Activated CD4-positive, alpha-beta T cell treated with anti-CD3 and anti-CD28 coated beads, Interleukin-10, Interleukin-2, amounts not matched to agents 100 ng/mL and 50 ng/mL, durations not matched to agents 16 hours and 8 hours (primary cell): Measurements from ENCODE around the gene LY6G6F.
A peak's percentile ranks its signal among the peaks of the same experiment; 100 is the strongest.
"Not testable (repeated sequence)": the region's sequence is repeated elsewhere in the genome, so short reads cannot be mapped to it uniquely, and the experiment has no call there.

ENCODE experiments used
- DNase-seq: peaks from one replicate; pipeline ENCODE4 v3.0.0-alpha.2; 2020

The LY6G6F gene

DNA sequence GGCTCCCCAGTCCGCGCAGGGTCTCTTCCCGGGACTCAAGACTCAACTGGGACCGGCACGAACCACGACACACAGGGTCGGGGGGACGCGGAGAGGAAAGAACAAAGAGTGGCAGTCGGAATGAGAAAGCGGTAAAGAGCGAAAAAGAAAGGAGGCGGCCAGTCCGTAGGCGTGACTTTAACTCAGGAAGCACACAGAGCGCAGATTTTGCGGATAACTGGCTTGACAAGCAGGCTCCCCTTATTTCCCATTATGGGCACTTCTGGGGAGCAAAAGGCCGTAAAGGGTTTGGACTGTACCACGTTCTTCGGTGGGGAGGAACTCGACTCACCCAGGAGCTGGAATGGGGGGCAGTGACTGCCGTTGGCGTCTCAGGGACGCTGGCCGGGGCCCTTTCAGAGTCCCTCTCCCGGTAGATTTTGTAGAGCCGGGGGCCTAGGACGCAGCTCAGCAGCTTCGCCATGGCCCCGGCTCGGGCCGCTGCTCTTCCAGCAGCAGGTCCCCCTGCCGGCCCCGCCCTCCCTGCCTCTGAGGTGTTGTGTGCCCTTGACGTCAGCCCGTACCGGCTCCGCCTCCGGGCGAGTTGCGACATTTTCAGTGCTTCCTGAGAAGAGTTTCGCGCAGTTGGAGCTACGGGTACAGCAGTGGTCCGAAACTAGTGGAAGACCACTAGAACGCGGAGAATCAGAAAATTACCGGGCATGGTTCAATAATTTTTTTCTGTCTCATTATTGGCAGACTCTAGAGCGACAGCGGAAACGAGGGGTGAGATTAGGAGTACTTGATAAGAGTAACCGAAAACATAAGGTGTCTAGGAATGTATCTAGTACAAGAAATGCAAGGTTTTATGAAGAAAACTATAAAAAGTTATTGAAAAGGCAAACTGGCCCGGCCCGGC lies 3.6 kb upstream of the LY6G6F start, which contains the start of gene ABHD16A:
ABHD16A (minus strand) TSS at position 506 of the 898 bp plus-strand sequence; CDS start at position 463, 43 bp downstream.
- peak; percentile 99 for DNase-seq

GRCh38 chr6:31705931-31706330 lies 735 bp upstream of the LY6G6F start:
- DNase-seq, result no peak

GRCh38 chr6:31707701-31708100 lies 1.0 kb downstream of the LY6G6F start:
- no peak for DNase-seq

DNA sequence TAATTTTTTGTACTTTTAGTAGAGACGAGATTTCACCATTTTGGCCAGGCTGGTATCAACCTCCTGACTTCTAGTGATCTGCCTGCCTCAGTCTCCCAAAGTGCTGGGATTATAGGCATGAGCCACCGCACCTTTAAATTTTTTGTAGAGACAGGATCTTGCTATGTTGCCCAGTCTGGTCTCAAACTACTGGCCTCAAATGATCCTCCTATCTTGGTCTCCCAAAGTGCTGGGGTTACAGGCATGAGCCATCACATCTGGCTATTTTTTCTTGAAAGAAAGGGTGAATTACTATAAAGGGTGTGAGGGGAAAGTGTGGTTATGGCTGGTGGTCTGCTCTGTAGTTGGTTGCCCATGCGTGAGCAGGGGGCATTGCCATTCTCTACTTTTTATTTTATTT lies 1.6 kb downstream of the LY6G6F start:
- DNase-seq, result no peak

DNA sequence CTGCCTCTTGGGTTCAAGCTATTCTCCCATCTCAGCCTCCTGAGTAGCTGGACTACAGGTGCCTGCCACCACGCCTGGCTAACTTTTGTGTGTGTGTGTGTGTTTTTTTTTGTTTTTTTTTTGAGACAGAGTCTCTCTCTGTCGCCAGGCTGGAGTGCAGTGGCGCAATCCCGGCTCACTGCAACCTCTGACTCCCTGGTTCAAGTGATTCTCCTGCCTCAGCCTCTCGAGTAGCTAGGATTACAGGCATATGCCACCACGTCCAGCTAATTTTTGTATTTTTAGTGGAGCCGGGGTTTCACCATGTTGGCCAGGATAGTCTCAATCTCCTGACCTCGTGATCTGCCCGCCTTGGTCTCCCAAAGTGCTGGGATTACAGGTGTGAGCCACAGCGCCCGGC lies 2.5 kb downstream of the LY6G6F start:
- not testable (repeated sequence) for DNase-seq

- DNase-seq, result no peak
Measured at GRCh38 chr6:31710523-31711219, 4.0 kb downstream of the LY6G6F start.

- no peak for DNase-seq
Measured at GRCh38 chr6:31711233-31711632, 4.6 kb downstream of the LY6G6F start.

DNA sequence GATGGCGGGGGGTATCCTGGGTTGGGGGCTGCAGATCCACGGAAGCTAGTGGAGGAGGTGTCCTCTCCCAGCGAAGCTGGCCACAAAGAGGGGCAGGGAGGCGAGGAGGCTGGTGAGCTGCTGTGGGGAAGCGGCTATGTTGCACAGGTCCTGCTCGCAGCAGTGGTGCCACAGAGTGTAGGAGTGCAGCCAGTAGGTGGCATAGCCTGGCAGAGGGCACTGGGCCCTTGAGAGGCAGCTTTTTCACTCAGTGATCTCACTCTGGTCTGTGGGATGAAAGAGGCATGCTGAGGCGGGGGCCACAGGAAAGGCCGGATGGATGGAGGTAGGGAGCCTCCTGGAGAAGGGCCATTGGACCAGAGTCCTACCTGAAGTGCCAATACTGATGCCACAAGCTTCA lies 5.6 kb downstream of the LY6G6F start:
- peak; percentile 28 for DNase-seq

GRCh38 chr6:31713465-31713864 lies 6.8 kb downstream of the LY6G6F start:
- DNase-seq, result no peak

GRCh38 chr6:31713991-31714684 lies 7.5 kb downstream of the LY6G6F start:
- DNase-seq, result no peak

DNA sequence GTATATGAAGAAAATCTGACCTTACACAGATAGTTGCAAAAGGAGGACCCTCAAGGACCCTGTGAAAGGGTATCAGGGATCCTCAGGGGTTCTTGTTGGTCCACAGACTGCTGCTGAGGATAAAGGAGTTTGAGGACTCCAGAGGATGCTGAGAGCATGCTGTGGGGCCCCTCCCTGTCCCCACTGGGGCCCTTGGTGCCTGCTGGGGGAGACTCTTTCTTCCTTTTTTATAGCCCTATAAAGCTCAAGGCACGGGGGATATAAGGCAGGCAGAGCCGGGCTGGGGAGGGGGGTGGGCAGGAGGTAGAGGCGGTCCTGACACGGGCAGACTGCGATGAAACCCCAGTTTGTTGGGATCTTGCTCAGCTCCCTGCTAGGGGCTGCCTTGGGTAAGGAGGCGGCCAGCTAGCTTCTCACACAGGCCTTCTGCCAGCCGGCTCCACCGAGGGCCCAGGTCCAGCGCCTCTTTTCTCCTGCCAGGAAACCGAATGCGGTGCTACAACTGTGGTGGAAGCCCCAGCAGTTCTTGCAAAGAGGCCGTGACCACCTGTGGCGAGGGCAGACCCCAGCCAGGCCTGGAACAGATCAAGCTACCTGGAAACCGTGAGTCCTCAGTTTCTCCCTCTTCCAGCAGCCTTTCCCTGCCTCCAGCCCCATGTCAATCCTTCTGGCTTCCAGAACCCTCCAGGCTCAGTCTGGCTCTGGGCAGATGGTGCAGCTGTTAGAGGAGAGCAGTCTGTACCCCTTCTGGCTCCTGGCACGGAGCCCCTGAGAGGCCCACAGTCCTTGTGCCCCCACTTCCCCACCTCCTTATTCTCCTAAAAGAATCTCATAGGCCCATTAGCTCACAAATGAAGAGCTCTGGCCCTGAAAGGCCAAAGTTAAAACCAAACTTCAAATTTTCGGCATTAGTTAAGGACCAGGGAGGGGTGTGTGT lies 8.6 kb downstream of the LY6G6F start, which contains the start of gene LY6G6D:
LY6G6D (plus strand) TSS at position 327 of the 937 bp plus-strand sequence; CDS start at position 335, 8 bp downstream.
- no peak for DNase-seq

DNA sequence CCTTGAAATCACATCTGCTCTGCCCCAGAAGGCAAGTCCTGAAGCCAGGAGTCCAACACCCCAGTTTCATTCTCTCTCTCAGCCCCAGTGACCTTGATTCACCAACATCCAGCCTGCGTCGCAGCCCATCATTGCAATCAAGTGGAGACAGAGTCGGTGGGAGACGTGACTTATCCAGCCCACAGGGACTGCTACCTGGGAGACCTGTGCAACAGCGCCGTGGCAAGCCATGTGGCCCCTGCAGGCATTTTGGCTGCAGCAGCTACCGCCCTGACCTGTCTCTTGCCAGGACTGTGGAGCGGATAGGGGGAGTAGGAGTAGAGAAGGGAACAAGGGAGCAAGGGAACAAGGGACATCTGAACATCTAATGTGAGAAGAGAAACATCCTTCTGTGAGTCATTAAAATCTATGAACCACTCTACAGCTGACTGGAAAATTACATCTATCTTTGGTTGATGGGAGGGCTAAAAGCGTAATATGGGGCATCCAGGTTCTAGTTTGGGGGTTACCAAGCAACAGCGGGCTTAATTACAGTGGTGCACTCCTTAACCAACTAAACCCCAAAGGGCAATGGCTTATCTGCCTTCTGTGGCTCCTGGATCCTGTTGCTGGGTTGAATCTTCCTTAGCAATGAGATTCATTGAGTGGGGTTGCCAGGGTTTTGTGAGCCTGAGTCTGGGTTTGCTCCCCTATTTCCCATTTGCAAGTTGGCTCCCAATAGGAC lies 11.0 kb downstream of the LY6G6F start:
- DNase-seq, result no peak

- DNase-seq, result no peak
Measured at GRCh38 chr6:31718265-31718664, 11.6 kb downstream of the LY6G6F start.

DNA sequence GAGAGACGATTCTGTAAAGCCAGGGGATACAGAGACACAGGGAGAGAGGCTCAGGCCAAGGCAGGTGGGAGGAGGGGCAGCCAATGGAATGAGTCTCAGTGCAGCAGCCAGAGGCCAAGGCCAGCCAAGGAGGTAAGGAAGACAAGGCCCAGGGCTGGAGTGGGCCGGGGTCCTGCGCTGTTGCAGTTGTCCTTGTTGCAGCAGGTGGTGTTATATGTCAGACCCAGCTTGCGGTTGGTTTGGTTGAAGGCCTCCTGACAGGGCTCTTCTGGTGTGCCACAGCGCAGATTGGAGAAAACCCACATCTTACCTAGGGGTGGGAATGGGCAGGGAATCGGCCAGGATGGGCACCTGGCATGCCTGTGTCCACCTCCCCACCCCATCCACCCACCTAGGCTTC lies 12.3 kb downstream of the LY6G6F start:
- DNase-seq, result no peak

DNA sequence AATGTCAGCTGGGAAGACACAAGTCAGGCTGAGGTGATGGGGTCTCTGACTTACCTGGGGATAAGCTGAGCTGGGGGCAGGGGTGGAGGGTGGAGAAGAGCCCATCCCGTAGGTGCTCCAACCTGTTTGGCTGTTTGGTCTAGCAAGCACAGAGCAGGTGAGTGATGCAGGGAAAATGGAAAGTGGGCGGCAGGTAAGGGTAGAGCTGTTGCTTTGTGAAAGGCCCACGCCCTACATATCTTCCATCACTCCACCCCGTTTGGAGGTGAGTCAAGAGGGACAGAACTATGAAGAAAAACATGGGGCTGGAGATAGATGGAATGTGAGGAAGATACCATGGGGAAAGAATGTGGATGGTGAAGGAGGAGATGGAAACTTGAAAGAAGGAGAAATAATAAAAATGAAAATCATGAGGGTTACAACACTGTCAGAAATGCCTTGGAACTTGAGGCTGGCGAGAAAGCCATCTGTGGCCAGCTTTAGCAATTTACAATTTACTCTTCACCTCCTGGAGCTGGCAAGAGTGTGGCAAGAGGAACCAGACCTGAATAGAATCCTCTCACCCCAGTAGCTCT lies 13.6 kb downstream of the LY6G6F start:
- no peak for DNase-seq

DNA sequence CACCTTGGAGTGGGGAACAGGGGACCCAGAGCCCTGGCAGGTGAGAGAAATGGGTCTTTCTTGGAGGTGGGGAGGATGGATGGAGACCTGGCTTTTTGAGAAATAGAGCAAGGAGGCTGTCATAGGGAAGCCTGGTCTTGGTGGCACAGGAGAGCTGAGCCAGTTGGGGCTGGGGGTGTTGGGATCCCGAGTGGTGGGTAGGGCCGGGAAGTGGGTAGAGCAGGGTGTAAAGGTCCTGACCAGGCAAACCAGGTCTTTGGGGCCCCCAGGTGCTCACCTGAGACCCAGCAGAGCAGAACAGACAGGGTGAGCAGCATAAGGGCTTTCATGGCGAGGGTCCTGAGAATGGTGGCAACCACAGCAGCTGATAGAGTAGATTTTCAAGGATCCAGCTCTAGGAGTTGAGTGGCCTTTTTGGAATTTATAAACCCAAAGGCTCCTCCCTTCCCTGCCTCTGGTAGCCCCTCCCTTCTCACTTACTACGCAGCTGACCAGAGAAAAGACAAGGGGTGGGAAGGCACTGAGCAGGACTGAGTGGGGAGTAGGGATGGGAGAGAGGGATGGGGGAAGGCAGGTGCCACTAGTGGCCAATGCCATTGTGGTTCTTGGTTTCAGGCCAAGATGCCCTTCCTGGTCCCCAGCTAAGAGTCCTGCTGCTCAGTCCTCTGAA lies 14.8 kb downstream of the LY6G6F start, which contains the start of gene LY6G6C:
LY6G6C (minus strand) TSS at position 396 of the 670 bp plus-strand sequence; CDS start at position 329, 67 bp downstream.
- no peak for DNase-seq

GRCh38 chr6:31722173-31722572 lies 15.5 kb downstream of the LY6G6F start:
- DNase-seq, result no peak

DNA sequence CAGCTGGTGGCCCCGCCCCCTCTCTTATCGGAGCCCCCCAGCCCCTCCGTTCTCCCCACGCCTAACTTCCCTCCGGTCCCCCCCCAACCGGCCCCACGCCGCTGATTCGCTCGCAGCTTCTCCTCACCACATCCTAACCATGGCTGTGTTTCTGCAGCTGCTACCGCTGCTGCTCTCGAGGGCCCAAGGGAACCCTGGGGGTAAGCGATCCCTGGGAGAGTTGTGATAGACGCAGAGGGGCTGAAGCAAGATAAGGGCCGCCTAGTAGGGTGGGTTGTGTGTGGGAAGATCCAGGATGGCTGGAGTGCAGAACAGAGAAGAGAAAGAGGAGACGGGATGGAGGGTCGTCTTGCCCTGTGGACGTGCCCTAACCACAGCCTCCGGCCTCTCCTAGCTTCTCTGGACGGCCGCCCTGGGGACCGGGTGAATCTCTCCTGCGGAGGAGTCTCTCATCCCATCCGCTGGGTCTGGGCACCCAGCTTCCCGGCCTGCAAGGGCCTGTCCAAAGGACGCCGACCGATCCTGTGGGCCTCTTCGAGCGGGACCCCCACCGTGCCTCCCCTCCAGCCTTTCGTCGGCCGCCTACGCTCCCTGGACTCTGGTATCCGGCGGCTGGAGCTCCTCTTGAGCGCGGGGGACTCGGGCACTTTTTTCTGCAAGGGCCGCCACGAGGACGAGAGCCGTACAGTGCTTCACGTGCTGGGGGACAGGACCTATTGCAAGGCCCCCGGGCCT lies 16.7 kb downstream of the LY6G6F start, which contains the start of gene MPIG6B:
MPIG6B (plus strand) TSS at position 129 of the 735 bp plus-strand sequence; CDS start at position 140, 11 bp downstream.
- no peak for DNase-seq

DNA sequence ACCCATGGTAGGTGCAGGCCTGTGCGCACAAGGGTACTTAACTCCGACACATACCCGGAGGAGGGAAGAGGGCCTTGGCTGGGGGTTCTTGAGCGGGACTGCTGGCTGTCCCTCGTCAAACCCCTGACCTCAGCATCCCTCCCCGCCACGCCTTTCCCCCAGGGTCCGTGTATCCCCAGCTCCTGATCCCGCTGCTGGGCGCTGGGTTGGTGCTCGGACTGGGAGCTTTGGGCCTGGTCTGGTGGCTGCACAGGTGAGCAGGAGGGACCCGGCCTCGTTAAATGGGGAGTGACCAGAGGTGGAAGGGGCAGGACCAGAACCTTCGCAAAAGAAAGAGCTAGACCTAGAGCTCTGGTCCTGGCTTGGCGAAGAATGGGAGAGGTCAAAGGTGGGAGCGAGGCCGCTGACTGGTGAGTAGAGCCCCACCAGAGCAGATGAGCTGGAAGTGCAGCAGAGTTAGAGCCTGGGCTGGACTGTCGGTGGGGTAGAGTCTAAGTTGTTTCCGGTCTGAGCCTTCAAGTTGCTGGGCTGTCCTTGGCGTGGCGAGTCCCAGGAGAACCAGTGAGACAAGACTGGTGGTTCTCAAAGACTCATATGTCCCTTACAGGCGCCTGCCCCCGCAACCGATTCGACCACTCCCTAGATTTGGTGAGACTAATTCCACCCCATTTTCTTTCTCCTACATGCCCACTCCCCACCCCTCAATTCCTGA lies 17.5 kb downstream of the LY6G6F start:
- DNase-seq, result no peak
